KOPT-K1 (cell line): ENCODE results near the gene OPTN.

ENCODE experiments used
- H3K27ac ChIP-seq: fragments of 200-600 bp; sonication (generic); 2 replicates; pipeline ENCODE4 v1.5.1; 2016; ENCODE audit warnings: antibody characterized with exemption, mild to moderate bottlenecking, low read depth, low read length; ENCODE audit not compliant: poor library complexity, severe bottlenecking
- H3K36me3 ChIP-seq: fragments of 200-600 bp; sonication (generic); 2 replicates; pipeline ENCODE4 v1.5.1; 2017; ENCODE audit warnings: antibody characterized with exemption, mild to moderate bottlenecking, low read length, moderate library complexity; ENCODE audit not compliant: insufficient read depth
- H3K9me3 ChIP-seq: fragments of 200-600 bp; sonication (generic); 2 replicates; pipeline ENCODE4 v1.5.1; 2017; ENCODE audit warnings: antibody characterized with exemption, low read length, mild to moderate bottlenecking; ENCODE audit not compliant: insufficient read depth, poor library complexity, severe bottlenecking

Gene OPTN

DNA sequence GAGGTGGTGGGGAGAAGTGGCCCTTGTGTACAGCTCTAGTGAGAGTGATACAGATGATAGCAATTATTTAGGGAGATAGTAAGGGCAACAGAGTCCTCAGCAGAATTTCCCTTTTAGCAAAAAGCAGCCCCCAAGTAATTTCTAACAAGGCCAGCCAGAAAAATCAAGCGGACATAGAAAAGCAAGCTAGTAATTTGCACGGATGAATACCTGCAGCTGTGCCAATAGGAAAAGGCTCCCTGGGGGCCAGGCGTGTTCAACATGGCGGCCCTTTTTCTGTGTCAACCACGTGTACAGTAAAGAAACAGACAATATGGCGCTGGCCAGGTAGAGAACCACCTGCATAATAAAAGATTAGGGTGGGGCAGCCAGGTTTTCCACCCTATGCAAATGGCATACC, 68.8 kb downstream of the OPTN start:
- Histone ChIP-seq H3K9me3 (no peaks in the 10 kb centered on the region), H3K27ac (no peak overlapping the region), H3K36me3 (peaks cover 100% of the 10 kb centered on the region)

DNA sequence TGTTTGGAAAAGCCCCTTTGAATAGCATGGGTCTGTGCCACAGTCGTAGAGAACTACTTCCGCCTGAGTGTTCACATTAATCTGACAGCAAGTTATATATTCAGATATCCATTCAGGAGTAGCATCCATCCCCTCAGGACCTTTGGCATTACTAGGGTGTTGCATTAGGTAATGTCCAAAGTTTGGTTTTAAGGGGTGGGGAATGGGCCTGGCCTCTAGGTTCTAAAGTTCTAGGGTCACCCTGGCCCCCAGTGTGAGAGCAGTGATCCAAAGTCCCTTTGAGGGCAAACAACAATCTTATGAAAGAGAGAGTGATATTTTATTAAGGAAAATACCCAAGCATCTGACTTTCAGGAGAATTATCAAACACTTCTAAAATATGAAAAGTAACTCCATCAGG, 73.7 kb downstream of the OPTN start:
- H3K9me3 ChIP-seq: no peaks in the 10 kb centered on the region
- H3K36me3 ChIP-seq: peaks cover 100% of the 10 kb centered on the region
- H3K27ac ChIP-seq: no peak overlapping the region

- Histone ChIP-seq H3K27ac (no peak overlapping the region), H3K36me3 (peaks cover 100% of the 10 kb centered on the region), H3K9me3 (no peaks in the 10 kb centered on the region)
Measured at GRCh38 chr10:13180788-13181187, 80.8 kb downstream of the OPTN start.

DNA sequence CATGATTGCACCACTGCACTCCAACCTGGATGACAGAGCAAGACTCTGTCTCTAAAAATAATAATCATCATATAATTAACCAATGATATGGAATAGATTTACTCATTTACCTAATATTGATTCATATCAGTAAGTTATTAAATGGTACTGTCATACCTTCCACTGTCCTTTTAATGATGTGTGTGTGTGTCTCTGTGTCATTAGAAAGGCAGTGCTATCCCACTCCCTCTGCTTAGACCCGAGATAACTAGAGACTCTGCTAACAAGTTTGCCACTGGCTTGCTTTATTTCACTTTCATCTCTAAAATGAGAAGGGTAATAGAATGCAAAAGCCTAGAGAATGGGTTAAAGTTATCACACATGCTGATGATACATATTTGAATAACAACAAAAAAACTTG, 82.5 kb downstream of the OPTN start:
- Histone ChIP-seq H3K9me3 (no peaks in the 10 kb centered on the region), H3K36me3 (peaks cover 100% of the 10 kb centered on the region), H3K27ac (no peak overlapping the region)

GRCh38 chr10:13183625-13184024, 83.7 kb downstream of the OPTN start:
- H3K27ac ChIP-seq: no peak overlapping the region
- H3K36me3 ChIP-seq: peaks cover 100% of the 10 kb centered on the region
- H3K9me3 ChIP-seq: no peaks in the 10 kb centered on the region

DNA sequence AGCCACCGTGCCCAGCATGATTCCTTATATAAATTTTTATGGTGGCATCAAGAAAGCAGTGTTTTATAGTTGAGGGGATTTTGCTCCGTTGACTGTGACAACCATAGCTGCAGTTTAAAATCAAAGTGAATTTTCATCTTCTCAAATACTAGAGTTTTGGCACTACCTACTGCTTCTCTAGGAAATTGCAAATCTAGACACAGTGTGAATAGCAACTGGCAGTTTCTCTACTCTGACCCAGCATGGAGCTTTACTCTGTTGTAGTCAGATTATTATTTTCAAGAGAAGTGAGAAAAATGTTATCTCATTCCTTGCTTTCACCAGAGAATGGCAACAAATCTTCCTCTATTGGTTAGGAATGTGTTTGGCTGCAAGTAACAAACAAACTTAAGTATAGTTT, 84.3 kb downstream of the OPTN start:
- H3K36me3 ChIP-seq: peaks cover 100% of the 10 kb centered on the region
- H3K9me3 ChIP-seq: no peaks in the 10 kb centered on the region
- H3K27ac ChIP-seq: no peak overlapping the region

DNA sequence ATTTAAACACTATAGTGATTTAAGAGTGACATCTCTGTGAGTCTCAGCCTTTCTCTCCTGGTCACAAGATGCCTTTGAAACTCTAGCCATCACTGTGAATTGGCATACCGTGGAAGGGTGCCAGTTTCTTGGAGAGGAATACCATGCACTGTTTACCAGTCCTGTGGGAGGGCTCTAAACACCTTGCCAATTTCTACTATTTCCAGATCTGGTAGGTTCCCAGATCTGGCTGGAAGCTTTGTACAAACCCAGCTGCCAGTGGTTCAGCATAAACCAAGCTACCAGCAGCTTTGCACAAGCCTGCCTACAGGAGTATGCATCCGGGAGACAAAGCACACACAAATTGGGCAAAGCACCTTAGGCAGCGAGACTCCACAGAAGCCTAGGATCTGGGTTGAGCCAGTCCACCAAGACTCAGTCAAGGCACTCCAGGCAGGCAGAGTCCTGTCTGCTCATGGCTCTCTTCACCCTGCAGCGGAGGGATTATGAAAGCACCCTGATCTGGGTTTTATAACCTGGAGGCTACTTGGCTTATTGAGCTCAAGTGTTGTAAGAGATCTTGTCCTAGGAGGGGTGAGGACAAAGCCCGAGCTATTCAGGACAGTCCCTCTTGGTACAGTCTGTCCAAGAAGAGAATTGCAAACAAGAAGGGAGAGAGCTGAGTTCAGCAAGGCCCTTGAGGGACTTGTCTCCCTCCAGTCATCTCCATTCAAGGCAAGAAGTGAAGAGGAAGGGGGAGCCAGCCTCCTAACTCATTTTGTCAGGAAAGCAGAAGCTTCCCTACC, 85.0 kb downstream of the OPTN start:
- no peak overlapping the region for H3K27ac ChIP-seq
- H3K36me3 ChIP-seq: peaks cover 100% of the 10 kb centered on the region
- H3K9me3 ChIP-seq: no peaks in the 10 kb centered on the region

DNA sequence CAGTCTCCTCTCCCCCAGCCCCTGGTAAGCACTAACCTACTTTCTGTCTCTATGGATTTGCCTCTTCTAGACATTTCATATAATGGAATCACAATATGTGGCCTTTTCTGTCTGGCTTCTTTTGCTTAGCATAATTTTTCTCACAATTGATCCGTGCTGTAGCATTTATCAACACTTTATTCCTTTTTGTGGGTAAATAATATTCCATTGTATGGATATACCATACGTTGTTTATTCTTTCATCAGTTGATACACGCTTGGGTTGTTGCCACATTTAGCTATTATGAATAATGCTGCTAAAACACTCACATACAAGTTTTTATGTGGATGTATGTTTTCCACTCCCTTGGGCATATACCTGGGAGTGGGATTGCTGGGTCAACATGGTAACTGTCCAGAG, 87.2 kb downstream of the OPTN start:
- H3K27ac ChIP-seq: no peak overlapping the region
- H3K36me3 ChIP-seq: peaks cover 100% of the 10 kb centered on the region
- H3K9me3 ChIP-seq: no peaks in the 10 kb centered on the region
